NK-92 treated with Interleukin-12 subunit alpha and Interleukin-12 subunit beta, amount 100 ng/mL, for 24 hours (cell line): ENCODE data around the gene PADI6.
"Not testable (repeated sequence)": the region's sequence is repeated elsewhere in the genome, so short reads cannot be mapped to it uniquely, and the experiment has no call there.

Experiments
- DNase-seq: peaks from one replicate; lab custom pipeline; 2025; lab: John Stamatoyannopoulos, UW

Gene PADI6

DNA sequence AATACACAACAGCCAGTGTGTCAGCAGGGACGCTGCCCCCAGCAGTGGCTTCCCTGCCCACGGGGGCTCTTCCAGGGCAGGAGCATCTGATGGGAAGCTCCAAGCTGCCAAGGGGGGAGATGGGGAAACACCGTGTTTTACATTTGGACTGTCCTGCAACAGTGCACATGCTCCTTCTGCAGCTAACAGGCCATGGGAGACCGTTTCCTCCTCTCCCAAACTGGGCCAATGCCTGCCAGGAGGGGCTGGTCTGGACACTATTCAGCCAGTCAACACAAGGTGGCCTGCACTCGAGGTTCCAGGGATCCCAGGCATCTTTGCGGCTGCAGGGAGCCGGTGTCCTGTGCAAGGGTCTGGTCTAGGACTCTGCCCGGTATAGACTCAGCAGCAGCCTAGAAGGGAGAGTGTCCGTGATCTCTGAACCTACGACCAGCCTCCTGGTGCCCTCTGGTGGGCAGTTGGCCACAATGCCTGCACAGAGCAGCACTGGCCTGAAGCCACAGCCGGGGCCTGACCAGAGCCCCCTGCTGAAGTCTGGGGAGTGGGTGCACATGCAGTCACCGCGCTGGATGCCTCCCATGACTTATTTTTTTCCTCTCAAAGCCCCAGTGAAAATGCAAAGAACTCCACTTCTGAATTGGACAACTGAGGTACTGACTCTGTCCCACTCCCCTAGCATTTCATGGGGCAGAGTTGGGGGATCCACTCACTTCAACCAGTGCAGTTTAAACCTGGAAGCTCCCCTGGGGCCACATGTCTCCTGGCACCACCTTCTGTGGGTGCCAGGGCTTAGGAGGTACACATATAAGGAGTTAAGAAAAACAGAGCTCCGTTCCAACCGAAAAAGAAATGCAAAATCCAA is 34.1 kb downstream of the PADI6 start:
- DNase-seq: peak; percentile 12

DNA sequence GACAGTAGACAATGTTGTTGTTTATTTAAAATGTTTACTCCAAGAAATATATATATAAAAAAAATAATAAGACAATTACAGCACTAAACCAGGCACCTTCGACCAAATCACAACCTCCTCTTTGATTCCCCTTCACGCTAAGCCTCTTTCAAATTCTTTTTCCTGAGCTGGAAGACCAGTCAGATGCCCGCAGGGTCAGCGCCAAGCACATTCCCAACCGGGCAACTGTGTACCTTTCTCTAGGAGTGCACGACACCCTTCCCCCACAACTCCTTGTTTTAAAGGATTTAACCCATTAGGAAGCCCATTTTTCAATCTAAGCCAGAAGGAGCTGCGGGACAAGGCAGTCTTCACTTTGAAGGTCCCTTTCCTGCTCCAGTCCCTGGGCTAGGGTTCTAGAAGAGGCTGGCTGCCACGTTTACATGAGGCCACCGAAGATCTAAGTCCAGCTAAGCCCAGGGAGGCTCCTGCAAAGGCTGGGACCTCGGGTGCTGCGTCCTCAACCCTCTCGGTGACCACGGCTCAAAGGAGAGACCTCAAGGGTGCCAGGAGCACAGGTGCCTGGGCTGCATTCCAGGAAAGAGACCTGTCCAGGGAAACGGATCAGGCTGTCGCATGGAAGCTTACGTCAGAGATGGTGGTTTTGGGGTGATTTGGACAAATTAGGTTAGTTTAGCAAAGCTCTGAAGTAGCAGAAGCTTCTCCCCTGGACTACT is 34.9 kb downstream of the PADI6 start:
- DNase-seq: not testable (repeated sequence)

DNA sequence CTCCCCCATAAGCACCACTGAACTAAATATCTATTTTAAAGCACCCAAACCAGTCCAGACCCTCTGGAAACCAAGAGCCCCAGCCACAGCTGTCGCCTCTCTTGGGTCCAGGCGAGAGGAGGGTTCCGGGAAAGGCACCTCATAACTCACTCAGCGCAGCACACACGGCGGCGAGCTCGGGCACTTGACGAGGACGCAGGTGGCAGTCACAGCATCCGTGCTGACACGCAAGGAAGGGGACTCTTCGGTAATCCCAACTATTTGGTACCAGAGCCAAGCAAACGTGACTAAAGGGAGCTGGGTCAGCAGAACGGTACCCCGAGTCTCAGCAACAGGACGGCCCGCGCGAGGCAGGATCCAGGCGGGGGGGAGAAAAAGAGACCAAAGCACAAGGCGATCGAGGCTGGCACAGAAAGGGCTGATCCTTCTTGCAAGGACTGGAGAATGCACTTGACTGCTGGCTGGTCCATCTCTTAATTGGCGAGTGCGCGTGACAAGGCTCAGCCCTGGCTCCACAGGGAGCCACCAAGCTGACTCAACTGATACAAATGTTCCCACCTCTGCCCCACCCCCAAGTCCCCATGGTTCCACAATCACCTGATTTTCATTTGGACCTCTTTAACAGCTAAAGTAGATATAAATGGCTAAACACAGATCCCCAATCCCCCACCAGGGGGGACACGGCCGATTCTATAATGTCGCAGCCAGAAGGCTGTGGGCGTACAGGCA is 36.0 kb downstream of the PADI6 start:
- DNase-seq: not testable (repeated sequence)

DNA sequence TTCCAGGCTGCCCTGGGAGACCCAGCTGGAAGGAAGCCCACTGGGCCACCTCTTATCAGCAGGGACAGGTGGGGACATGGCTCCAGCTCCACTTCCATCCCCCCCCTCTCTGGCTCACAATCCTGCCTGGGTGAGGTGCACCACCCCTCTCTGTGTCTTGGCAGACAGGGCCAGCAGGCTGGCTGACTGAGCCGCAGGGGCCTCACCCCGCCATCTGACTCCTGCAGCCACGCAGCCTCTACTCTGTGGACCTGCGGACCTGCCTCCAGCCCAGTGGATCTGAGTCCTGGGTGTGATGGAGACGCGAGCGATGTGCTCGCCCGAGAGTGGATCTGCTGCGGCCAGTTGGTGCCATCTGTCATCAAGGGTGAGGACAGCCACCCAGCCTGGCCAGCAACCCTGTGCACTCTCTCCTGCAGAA is 37.4 kb downstream of the PADI6 start:
- no peak for DNase-seq

DNA sequence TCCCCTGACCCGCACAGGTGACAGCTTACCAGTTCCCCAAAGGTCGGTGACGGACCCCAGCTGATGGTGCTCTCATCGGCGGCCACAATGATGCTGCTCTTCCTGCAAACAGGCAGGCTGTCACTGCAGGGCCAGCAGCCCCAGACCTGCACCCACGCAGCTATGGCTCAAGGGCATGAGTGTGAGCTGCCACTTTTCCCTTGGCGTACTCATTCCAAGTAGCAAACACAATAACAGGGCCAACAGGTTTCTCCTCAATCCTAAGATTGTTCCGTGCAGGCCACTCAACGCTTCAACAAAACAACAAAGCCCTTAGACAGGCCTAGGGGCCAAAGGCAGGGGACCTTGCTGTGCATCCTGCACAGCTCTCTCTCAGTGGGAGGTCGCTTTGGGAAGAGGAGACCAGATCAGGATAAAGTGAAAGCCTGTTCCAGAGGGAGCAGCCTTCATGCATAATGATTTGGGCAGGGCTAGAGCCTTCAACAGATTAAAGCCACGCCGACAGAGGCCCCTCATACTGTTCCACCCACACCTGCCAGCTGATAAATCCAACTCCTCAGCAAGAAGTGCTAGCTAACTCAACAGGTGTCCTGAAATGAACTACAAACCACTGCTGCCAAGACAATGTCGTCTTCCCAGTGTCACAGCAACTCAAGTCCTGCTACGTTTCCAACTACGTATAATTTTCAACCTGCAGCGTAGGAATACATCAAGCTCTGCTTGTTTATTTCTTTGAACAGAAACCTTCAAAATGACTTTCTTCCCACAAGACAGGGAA is 40.3 kb downstream of the PADI6 start:
- DNase-seq: no peak

DNA sequence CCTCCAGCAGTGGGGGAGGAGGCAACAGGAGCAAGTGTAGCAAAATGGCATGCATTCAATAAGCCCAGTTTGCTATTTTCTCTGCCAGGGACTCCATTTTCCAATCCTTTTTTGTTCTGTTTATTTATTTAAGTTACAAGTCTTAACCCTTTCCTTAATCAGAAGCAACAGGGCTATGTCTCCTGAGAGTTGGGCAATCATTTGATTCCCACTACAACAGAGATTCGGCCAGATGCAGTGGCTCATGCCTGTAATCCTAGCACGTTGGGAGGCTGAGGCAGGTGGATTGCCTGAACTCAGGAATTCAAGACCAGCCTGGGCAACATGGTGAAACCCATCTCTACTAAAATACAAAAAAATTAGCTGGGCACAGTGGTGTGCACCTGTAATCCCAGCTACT is 42.0 kb downstream of the PADI6 start:
- DNase-seq: no peak

DNA sequence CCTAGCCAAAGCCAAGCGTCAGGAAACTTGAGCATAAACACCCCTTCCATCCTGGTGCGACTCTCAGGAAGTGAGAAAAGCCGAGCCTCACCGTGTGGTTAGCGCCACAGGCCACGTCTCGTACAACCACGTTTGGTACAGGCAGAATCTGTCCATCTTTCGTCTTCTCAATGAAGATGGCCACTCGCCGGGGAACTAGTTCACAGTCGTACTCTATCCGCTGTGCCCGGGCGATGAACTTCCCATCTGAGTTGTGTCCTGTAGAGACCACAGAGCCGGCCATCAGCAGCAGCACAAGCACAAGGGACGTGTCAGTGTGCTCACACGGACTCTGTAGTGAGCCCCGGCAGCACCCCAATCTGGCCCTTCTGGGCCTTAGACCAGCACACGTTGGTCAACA is 44.4 kb downstream of the PADI6 start:
- no peak for DNase-seq

DNA sequence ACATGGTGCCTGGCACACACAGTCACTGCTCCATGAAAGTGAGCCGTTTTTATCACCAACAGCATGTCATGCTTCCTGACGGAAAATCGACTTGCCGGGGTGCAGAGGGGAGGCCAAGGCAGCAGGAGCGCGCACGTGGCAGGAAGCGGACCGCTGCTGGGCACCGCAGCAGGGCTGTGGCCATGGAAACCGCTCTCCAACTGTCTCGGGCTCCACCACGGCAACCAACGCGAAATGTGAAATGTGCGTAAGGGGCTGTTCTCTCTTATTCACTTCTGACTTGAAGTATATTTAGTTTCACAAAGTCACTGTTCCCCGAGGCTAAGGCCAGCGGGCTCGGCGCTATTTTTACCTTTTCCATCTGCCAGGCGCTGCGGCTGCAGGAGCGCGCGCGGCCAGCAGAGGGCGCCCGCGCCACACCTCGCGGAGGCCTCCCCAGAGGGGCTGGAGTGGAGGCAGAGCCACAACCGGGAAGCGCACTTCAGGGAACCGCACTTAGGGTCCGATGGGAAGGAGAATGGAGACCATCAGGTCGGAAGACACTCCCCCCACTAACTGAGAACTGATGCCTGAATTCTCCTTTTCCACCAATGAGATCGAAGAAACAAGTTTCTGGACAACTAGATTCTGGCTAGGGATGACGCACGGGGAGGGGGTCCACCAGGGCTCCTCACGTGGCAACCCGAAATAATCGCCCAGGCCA is 47.8 kb downstream of the PADI6 start:
- DNase-seq: no peak

DNA sequence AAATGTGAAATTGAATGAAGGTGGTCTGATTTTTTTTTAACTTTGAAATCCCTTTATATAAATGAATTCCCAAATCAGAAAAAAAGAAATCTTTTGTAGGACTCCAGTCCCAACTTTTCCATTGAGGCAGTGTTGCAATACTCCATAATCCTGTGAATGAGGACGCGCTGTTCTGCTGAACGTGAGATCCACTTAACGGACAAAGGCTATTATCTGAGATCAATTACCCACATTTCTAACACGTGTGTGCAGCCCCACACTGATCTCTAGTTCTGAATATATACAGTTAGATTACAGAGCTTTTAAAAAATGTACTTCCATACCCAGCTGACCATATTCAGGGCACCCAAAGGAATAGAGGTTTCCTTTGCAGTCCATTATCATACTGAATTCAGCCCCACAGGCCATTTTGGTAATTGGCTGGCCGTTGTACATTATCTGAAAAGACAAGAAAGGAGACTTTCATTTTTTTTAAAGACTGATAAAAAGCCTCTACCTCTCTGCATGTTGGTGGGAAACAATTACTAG is 48.5 kb downstream of the PADI6 start:
- DNase-seq: no peak

DNA sequence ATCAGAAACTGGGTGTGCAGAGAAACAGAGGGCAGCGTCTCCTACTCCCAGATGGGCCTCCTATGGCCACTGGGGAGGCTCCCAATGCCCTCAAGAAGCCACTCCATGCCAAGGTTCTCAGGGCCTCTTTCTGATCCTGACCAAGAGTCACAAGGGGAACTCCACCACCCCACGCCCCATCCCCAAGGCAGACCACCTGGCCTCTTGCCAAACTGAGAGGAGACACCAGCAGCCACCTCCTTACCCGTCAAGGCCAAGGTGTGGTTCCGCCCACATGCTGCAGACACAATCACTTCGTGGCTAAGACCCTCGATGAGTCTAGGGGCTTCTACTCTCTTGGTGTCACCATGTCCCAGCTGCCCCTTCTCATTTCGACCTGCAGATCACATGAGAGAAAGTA is 50.5 kb downstream of the PADI6 start:
- no peak for DNase-seq

DNA sequence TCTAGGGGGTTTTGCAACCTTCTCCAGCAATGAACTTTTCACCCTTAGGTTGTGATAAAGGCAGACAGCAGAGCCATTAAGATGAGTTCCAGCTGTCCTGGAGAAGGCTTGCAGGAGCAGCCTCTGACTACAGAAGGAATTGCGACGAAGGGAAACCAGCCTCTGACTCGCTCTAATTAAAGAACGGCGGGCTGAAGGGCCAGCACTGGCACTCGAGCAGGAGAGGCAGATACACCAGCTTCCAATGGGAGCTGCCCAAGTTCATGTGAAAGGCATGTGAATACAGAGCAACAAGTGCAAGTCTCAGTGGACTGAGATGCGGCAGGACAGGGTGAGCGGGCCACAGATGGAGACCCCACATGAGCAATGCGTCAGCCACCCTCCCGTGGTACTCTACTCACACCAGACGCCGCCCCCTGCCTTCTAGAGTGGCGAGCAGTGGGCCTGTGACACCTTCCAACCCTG is 51.8 kb downstream of the PADI6 start:
- DNase-seq: no peak

DNA sequence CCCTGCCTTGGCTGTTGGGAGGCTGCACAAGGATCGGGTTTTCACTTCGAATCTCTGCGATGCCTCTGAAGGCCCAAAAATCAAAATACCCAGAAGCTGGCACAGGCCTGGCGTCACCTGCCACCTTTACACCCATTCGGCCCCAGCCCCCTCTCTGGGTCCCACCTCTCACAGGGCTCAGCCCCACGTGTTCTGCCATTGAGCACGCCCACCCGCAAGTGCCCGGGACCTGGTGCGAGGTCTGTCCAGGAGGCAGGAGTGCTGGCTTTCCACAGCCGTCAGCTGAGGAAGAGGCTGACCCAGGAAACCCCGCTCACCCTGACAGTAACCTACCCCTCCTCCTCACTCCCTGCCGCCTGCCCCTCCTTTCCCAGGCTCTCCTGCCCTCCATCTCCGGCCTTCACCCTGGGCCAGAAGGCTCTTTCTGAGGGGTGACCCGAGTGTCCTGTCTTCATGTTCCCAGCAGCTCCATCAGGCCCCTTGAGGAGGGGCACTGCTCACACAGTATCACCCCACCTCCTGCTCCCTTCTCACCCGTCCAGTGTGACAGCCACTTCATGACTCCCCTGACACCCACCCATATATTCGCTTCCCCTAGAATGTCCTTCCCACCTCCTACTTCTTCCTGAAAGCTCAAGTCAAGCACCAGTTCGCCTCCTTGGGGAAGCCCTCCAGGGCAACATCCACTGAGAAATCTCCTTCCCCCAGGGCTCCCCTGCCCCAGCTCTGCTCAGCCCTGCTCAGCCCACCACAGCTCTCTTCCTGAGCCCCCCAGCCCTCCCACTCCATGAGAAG is 54.0 kb downstream of the PADI6 start:
- no peak for DNase-seq

DNA sequence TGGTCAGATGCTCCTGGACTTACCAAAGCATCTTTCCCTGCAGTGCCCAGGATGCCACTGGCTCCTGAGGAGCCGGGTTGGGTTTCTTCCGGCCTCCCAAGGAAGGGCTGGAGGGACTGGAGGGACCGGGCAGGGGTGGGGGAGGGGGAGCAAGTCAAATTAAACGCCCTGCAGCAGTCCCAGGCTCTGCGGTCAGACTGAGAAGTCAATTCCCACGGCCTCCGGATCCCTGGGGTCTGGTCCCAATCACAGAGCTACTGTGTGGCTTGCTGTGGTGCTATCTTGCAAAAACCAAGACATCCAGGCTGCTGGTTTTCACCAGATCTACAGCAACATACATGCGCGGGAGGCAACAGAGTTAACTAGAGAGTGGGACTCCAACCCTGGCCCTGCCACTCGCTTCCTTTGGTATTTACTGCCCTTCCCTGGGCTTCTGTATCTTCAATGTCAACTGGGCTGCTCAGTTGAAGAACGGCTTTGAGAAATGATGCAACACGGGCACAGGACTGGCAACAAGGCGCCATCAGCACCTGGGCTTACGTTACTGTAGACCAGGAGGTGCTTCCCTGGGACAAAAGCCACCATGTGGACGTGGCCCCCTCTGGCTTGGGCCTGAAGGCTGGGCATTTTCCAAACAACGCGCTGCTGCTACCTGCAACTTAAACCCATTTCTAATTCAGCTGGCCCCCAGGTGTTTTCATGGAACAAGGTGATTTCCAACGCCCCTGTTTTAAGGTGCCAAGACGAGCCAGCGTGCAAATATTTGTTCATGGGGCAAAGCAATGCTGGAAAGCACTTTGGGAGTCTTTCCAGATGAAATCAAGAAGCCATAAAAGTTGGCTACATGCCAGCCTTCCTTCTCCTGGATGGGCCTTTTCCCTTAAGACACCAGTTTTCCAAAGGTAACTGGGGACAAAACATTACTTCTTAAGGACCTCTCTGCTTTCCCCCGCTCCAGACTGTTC is 56.0 kb downstream of the PADI6 start:
- no peak for DNase-seq

DNA sequence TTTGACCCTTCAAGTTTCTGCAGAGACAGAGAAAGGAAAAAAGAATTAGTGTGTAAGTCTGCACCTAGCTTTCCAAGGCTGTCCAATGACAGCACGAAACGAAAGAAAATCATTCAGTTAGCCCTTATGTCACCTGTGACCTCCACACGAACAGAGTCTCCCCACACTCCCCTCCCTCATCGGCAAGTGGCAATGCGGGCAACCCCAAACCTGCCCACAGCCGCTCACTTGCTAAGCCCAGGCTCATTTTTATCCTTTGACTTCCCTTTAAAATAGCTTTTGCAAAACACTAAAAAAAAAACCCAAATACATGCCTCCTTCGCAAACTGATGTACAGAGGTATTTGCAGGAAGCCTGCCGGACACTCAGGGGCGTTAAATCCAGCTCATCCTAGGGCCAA is 57.2 kb downstream of the PADI6 start:
- DNase-seq: no peak

DNA sequence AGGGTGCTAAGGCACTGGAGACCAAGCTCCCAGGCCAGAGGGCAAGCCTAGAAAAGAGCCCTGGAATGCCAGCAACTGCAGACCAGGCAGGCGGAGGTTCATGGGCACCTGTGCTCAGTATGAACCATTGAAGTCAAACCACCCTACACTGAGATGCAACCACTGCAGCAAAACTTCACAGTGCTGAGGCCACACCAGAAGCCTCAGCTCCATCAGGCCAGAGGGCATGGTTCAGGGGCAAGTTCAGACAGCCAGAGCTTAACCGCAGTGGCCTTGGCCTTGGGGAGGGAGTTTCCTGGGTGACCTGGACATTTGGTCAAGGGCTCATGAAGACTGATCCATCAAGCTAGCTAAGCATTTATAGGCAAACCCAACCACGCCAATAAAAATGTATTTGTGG is 60.4 kb downstream of the PADI6 start:
- DNase-seq: no peak

DNA sequence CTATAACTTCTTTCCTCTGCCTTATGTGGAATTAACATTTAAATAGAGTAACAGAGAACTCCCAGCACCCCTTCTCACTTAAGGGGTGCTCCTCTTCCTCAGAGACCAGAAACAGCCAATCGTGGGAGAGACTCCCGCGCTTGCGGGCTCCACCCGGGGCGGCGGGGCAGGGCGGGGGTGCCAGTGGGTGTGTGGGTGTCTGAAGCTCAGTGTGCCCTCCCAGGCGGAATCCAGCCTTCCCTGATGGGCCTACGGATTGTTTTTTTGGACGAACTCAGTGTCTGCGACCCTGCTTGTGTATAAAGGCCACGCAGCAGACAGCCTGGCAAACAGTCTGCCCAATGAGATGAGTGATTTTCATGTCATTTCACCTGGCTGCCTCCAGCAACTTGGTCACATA is 61.3 kb downstream of the PADI6 start:
- DNase-seq: no peak

DNA sequence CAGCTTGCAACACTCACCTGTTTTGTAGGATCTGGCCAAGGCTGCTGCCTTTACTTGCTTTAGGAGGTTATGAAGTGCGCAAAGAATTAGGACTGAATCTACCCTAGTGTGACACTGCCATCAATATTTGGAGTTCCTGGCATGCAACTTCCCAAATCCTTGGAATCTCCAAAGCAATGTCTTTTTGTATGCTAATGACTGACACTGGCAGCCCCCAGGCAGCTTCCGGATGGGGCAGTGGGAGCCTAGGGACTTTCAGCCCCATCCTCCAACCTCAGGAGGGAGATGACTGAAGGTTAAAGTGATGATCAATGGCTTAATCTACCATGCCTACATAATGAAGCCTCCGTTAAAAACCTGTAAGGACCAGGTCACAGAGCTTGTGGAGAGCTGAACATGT is 62.0 kb downstream of the PADI6 start:
- no peak for DNase-seq

DNA sequence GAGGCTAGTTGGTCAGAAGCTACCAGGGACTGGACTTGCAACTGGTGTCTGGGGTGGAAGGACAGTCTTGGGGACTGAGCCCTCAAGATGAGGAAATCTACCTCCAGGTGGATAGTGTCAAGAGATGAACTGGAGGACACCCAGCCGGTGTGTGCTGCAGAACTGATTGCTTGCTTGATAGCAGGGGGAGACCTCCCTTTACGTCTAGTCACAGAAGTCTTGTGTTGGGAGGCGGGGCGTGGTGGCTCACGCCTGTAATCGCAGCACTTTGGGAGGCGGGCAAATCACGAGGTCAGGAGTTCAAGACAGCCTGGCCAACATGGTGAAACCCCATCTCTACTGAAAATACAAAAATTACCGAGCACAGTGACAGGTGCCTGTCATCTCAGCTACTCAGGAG is 62.6 kb downstream of the PADI6 start:
- no peak for DNase-seq
